ENCODE data around the gene FIS1. TPM values are rescaled to one million over a fixed set of nuclear protein-coding genes. Genes with fewer than 3 reads are reported as not detected.

The FIS1 gene
- total and polyA plus RNA-seq, 10 of the 15 experiments (the other 5 are each of a cell fraction or from before 2014, with no cell fraction given), result 83.4 to 149 (median 108) TPM

DNA sequence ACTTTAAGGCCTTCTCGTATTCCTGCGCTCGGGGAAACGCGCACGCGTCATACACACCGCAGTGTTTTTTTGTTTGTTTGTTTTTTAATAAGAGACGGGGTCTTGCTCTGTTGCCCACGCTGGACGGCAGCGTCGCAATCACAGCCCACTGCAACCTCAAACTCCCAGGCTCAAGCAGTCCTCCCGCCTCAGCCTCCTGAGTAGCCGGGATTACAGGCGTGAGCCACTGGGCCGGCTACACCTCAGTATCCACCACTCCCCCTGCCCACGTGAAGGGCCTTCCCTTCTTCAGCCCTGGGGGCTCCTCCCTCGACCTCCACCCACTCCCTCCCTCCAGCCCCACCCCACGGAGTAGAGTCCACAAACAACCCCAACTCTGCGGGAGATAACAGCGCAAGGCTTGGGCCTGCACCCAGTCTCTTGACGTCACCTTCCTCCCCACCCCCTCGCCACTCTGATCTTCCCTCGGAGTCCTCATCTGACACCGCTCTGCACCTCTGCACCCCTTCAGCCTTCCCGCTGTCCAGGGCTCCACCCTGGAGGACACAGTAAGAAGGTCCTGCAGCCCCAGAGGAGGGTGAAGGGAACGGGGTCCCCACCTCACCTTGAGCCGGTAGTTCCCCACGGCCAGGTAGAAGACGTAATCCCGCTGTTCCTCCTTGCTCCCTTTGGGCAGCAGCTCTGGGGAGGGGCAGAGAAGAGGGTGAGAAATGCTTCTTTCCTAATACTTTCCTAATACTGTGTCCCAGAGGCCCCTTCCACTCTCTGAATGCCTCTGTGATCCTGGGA is 4.5 kb downstream of the FIS1 start:
- no peak overlapping the region for H3K4me3 ChIP-seq
- H3K36me3 ChIP-seq (ENCODE audit: control insufficient read depth in 2 of 2, insufficient read depth in 2 of 2, low read length in 1 of 2), result peaks cover 7 to 14% of the 10 kb centered on the region in 2 experiments; a peak in 3 of 4 replicates
- peaks cover 18% of the 10 kb centered on the region for H3K79me2 ChIP-seq (ENCODE audit: control insufficient read depth, insufficient read depth, low read length)
- H3K4me2 ChIP-seq (ENCODE audit: control insufficient read depth, insufficient read depth), result no peak overlapping the region
- WGBS (ENCODE audit: insufficient coverage, insufficient replicate concordance, low lambda C conversion rate, missing lambda C conversion rate), result 97% methylated on average over 31 of the region's 32 CpGs
- H3K27me3 ChIP-seq (replicated peaks in 1 of 2; ENCODE audit: control insufficient read depth in 2 of 2, insufficient read depth in 2 of 2, low read length in 1 of 2), result no peaks in the 10 kb centered on the region
- H3K9me3 ChIP-seq (replicated peaks; ENCODE audit: control insufficient read depth, insufficient read depth, low read length), result no peaks in the 10 kb centered on the region
- in situ Hi-C loops (cut with MboI) (no loop called here), intact Hi-C loops (cut with micrococcal nuclease; ENCODE audit: unreplicated experiment) (no loop called here)
- H3K27ac ChIP-seq (ENCODE audit: control insufficient read depth, insufficient read depth), result no peak overlapping the region
- SMC1A ChIA-PET (ENCODE audit: uncharacterized antibody, unreplicated experiment), result no interaction called here
- FAIRE-seq (no peak), ATAC-seq (no peak), DNase-seq (ENCODE audit: low read depth, low spot score) (no peak)
- H2AFZ ChIP-seq (ENCODE audit: control insufficient read depth, low read depth, low read length), result no peak overlapping the region
- H4K20me1 ChIP-seq (ENCODE audit: control insufficient read depth, insufficient read depth), result no peaks in the 10 kb centered on the region
- no TSS peak for BruUV-seq (replicated peaks)
- H3K9ac ChIP-seq (ENCODE audit: control insufficient read depth, insufficient read depth, low read length), result no peak overlapping the region
- CTCF ChIA-PET, result interaction anchor here (5.3 kb wide), 1 partner anchor 96 kb away, joined by 74 read pairs; no protein-coding TSS in a partner anchor
- POLR2A ChIA-PET, result no interaction called here
- RAD21 ChIA-PET (ENCODE audit: unreplicated experiment), result no interaction called here
- peaks cover 6% of the 10 kb centered on the region for H3K4me1 ChIP-seq (ENCODE audit: control insufficient read depth, insufficient read depth, low read length)
- no peak for TF ChIP-seq SPI1 (IDR thresholded peaks at IDR 0.05; ENCODE audit: borderline replicate concordance, insufficient read depth, low read depth, low read length)
- TF ChIP-seq ESRRA (IDR thresholded peaks at IDR 0.05; ENCODE audit: low read length), result no peak
- TF ChIP-seq POU2F2 (IDR thresholded peaks at IDR 0.05; ENCODE audit: borderline replicate concordance, low read depth, low read length), result no peak
- no peak for TF ChIP-seq CHD4 (IDR thresholded peaks at IDR 0.05)
- TF ChIP-seq RBBP5 (conservative IDR thresholded peaks at IDR 0.05), result no peak
- no peak for TF ChIP-seq ZNF217 (IDR thresholded peaks at IDR 0.05)
- TF ChIP-seq, protein P1, sequence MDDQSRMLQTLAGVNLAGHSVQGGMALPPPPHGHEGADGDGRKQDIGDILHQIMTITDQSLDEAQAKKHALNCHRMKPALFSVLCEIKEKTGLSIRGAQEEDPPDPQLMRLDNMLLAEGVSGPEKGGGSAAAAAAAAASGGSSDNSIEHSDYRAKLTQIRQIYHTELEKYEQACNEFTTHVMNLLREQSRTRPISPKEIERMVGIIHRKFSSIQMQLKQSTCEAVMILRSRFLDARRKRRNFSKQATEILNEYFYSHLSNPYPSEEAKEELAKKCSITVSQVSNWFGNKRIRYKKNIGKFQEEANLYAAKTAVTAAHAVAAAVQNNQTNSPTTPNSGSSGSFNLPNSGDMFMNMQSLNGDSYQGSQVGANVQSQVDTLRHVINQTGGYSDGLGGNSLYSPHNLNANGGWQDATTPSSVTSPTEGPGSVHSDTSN (IDR thresholded peaks at IDR 0.05; ENCODE audit: insufficient replicate concordance, low read depth, low read length), result no peak
- no peak for TF ChIP-seq HDGF (IDR thresholded peaks at IDR 0.05)
- TF ChIP-seq, protein P2, sequence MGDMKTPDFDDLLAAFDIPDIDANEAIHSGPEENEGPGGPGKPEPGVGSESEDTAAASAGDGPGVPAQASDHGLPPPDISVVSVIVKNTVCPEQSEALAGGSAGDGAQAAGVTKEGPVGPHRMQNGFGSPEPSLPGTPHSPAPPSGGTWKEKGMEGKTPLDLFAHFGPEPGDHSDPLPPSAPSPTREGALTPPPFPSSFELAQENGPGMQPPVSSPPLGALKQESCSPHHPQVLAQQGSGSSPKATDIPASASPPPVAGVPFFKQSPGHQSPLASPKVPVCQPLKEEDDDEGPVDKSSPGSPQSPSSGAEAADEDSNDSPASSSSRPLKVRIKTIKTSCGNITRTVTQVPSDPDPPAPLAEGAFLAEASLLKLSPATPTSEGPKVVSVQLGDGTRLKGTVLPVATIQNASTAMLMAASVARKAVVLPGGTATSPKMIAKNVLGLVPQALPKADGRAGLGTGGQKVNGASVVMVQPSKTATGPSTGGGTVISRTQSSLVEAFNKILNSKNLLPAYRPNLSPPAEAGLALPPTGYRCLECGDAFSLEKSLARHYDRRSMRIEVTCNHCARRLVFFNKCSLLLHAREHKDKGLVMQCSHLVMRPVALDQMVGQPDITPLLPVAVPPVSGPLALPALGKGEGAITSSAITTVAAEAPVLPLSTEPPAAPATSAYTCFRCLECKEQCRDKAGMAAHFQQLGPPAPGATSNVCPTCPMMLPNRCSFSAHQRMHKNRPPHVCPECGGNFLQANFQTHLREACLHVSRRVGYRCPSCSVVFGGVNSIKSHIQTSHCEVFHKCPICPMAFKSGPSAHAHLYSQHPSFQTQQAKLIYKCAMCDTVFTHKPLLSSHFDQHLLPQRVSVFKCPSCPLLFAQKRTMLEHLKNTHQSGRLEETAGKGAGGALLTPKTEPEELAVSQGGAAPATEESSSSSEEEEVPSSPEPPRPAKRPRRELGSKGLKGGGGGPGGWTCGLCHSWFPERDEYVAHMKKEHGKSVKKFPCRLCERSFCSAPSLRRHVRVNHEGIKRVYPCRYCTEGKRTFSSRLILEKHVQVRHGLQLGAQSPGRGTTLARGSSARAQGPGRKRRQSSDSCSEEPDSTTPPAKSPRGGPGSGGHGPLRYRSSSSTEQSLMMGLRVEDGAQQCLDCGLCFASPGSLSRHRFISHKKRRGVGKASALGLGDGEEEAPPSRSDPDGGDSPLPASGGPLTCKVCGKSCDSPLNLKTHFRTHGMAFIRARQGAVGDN (IDR thresholded peaks at IDR 0.05), result no peak
- TF ChIP-seq, protein P3, sequence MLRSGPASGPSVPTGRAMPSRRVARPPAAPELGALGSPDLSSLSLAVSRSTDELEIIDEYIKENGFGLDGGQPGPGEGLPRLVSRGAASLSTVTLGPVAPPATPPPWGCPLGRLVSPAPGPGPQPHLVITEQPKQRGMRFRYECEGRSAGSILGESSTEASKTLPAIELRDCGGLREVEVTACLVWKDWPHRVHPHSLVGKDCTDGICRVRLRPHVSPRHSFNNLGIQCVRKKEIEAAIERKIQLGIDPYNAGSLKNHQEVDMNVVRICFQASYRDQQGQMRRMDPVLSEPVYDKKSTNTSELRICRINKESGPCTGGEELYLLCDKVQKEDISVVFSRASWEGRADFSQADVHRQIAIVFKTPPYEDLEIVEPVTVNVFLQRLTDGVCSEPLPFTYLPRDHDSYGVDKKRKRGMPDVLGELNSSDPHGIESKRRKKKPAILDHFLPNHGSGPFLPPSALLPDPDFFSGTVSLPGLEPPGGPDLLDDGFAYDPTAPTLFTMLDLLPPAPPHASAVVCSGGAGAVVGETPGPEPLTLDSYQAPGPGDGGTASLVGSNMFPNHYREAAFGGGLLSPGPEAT (IDR thresholded peaks at IDR 0.05; ENCODE audit: low read depth), result no peak
- TF ChIP-seq PAX8 (IDR thresholded peaks at IDR 0.05), result no peak
- no peak for TF ChIP-seq TCF3 (IDR thresholded peaks at IDR 0.05; ENCODE audit: borderline replicate concordance, insufficient read depth, low read depth, low read length)
- TF ChIP-seq, protein P4, sequence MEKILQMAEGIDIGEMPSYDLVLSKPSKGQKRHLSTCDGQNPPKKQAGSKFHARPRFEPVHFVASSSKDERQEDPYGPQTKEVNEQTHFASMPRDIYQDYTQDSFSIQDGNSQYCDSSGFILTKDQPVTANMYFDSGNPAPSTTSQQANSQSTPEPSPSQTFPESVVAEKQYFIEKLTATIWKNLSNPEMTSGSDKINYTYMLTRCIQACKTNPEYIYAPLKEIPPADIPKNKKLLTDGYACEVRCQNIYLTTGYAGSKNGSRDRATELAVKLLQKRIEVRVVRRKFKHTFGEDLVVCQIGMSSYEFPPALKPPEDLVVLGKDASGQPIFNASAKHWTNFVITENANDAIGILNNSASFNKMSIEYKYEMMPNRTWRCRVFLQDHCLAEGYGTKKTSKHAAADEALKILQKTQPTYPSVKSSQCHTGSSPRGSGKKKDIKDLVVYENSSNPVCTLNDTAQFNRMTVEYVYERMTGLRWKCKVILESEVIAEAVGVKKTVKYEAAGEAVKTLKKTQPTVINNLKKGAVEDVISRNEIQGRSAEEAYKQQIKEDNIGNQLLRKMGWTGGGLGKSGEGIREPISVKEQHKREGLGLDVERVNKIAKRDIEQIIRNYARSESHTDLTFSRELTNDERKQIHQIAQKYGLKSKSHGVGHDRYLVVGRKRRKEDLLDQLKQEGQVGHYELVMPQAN (conservative IDR thresholded peaks at IDR 0.05), result no peak
- no peak for TF ChIP-seq SMC3 (IDR thresholded peaks at IDR 0.05; ENCODE audit: borderline replicate concordance, low read length)
- no peak for TF ChIP-seq BHLHE40 (IDR thresholded peaks at IDR 0.05; ENCODE audit: borderline replicate concordance in 1 of 2, low read depth in 2 of 2, low read length in 1 of 2)
